ENCODE data around the gene TPRG1L.

Gene TPRG1L

GRCh38 chr1:3608154-3608553 lies 16.7 kb upstream of the TPRG1L start:
- Histone ChIP-seq H3K4me2 (ENCODE audit: insufficient read depth, low read length) (no peak overlapping the region), H3K27me3 (ENCODE audit: insufficient read depth, low read length, poor library complexity) (peaks cover 41% of the 10 kb centered on the region), H3K27ac (ENCODE audit: low read length) (no peak overlapping the region), H3K4me3 (ENCODE audit: low read depth in 1 of 2, low read length in 2 of 2) (no peak overlapping the region), H3K4me1 (ENCODE audit: insufficient read depth, low read length) (peaks cover 18% of the 10 kb centered on the region), H2AFZ (ENCODE audit: low read depth, low read length) (no peak overlapping the region), H3K36me3 (ENCODE audit: insufficient read depth, low read length) (no peaks in the 10 kb centered on the region), H3K9ac (ENCODE audit: low read depth, low read length) (no peak overlapping the region), H3K9me3 (ENCODE audit: insufficient read depth, low read length, severe bottlenecking) (no peaks in the 10 kb centered on the region), H4K20me1 (ENCODE audit: insufficient read depth, low read length) (peaks cover 37% of the 10 kb centered on the region), H3K79me2 (ENCODE audit: insufficient read depth, low read length) (no peaks in the 10 kb centered on the region)
- ATAC-seq (ENCODE audit: insufficient read depth, low read depth) (no peak), DNase-seq (no peak)
- TF ChIP-seq EZH2 (IDR thresholded peaks at IDR 0.05; ENCODE audit: borderline replicate concordance, low read depth, low read length, severe bottlenecking) (no peak), CTCF (IDR thresholded peaks at IDR 0.05; ENCODE audit: borderline replicate concordance, extremely low read depth, low read length, poor library complexity, severe bottlenecking) (no peak)

GRCh38 chr1:3609016-3609768 lies 15.6 kb upstream of the TPRG1L start:
- DNase-seq, result no peak
- Histone ChIP-seq H4K20me1 (ENCODE audit: insufficient read depth, low read length) (peaks cover 43% of the 10 kb centered on the region), H3K4me2 (ENCODE audit: insufficient read depth, low read length) (no peak overlapping the region), H3K79me2 (ENCODE audit: insufficient read depth, low read length) (no peaks in the 10 kb centered on the region), H3K9ac (ENCODE audit: low read depth, low read length) (no peak overlapping the region), H3K9me3 (ENCODE audit: insufficient read depth, low read length, severe bottlenecking) (no peaks in the 10 kb centered on the region), H3K36me3 (ENCODE audit: insufficient read depth, low read length) (no peaks in the 10 kb centered on the region), H3K27me3 (ENCODE audit: insufficient read depth, low read length, poor library complexity) (peaks cover 51% of the 10 kb centered on the region), H3K27ac (ENCODE audit: low read length) (no peak overlapping the region), H3K4me1 (ENCODE audit: insufficient read depth, low read length) (peaks cover 24% of the 10 kb centered on the region), H3K4me3 (ENCODE audit: low read depth in 1 of 2, low read length in 2 of 2) (no peak overlapping the region), H2AFZ (ENCODE audit: low read depth, low read length) (no peak overlapping the region)
- TF ChIP-seq EZH2 (IDR thresholded peaks at IDR 0.05; ENCODE audit: borderline replicate concordance, low read depth, low read length, severe bottlenecking), result no peak
- no peak for TF ChIP-seq CTCF (IDR thresholded peaks at IDR 0.05; ENCODE audit: borderline replicate concordance, extremely low read depth, low read length, poor library complexity, severe bottlenecking)
- no peak for ATAC-seq (ENCODE audit: insufficient read depth, low read depth)

- H3K4me2 ChIP-seq (ENCODE audit: insufficient read depth, low read length), result 0 out of 2 replicates have a peak overlapping the region, but pooled peaks have one; percentile 92
- ATAC-seq (ENCODE audit: insufficient read depth, low read depth), result no peak
- peaks cover 58% of the 10 kb centered on the region for H3K27me3 ChIP-seq (ENCODE audit: insufficient read depth, low read length, poor library complexity)
- H3K27ac ChIP-seq (ENCODE audit: low read length), result no peak overlapping the region
- H3K79me2 ChIP-seq (ENCODE audit: insufficient read depth, low read length), result no peaks in the 10 kb centered on the region
- H2AFZ ChIP-seq (ENCODE audit: low read depth, low read length), result no peak overlapping the region
- no peak overlapping the region for H3K4me3 ChIP-seq (ENCODE audit: low read depth in 1 of 2, low read length in 2 of 2)
- H4K20me1 ChIP-seq (ENCODE audit: insufficient read depth, low read length), result peaks cover 43% of the 10 kb centered on the region
- H3K36me3 ChIP-seq (ENCODE audit: insufficient read depth, low read length), result no peaks in the 10 kb centered on the region
- H3K4me1 ChIP-seq (ENCODE audit: insufficient read depth, low read length), result peaks cover 25% of the 10 kb centered on the region
- no peak overlapping the region for H3K9ac ChIP-seq (ENCODE audit: low read depth, low read length)
- TF ChIP-seq CTCF (IDR thresholded peaks at IDR 0.05; ENCODE audit: borderline replicate concordance, extremely low read depth, low read length, poor library complexity, severe bottlenecking) (no peak), EZH2 (IDR thresholded peaks at IDR 0.05; ENCODE audit: borderline replicate concordance, low read depth, low read length, severe bottlenecking) (no peak)
- no peak for DNase-seq
- H3K9me3 ChIP-seq (ENCODE audit: insufficient read depth, low read length, severe bottlenecking), result no peaks in the 10 kb centered on the region
Observed at GRCh38 chr1:3609769-3610526, 14.9 kb upstream of the TPRG1L start.

All from DND-41 (cell line).